ENCODE data around the gene SUSD3.

Gene SUSD3

GRCh38 chr9:93077811-93078210, 19.3 kb downstream of the SUSD3 start:
- no peak for ATAC-seq

DNA sequence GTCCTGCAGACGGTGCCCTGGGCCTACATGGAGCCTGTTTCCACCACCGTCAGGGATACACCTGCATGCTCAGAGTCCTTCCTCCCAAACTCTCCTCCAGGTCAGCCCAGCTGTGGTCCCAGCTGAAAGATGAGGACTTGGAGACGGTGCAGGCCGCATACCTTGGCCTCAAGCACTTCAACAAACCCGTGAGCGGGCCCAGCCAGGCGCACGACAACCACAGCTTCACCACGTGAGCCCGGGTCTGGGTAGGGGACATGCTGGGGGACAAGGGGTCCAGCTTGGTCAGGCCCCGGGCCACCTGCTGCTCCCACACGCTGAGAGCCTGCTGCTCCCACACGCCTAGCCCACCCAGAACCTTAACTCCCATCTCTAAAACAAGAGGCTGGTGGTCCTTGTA, 20.9 kb downstream of the SUSD3 start:
- no peak for ATAC-seq

- ATAC-seq, result no peak
These were observed 21.9 kb downstream of the SUSD3 start for GRCh38 chr9:93080406-93080805.

DNA sequence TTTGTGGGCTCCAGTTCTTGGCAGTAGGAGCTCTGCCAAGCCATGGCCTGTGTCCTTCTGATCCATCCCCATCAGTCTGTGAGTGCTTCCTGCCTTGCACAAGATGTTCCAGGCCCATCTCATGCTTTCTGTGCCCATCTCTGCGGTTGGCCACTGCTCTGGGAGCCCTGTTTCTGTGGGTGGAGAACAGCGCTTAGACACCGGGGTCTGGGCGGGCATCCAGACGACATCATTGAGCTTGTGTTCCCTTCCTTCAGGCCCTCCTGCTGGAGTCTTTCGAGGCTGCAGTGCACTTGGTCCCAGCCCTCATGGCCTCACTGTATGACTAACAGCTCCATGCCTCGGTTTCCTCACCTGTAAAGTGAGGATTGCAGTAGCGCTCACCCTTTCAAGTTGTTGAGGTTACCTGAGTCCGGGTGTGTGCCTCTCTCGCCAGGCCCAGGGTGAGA, 22.6 kb downstream of the SUSD3 start:
- ATAC-seq, result no peak

GRCh38 chr9:93081931-93082330, 23.4 kb downstream of the SUSD3 start:
- no peak for ATAC-seq

DNA sequence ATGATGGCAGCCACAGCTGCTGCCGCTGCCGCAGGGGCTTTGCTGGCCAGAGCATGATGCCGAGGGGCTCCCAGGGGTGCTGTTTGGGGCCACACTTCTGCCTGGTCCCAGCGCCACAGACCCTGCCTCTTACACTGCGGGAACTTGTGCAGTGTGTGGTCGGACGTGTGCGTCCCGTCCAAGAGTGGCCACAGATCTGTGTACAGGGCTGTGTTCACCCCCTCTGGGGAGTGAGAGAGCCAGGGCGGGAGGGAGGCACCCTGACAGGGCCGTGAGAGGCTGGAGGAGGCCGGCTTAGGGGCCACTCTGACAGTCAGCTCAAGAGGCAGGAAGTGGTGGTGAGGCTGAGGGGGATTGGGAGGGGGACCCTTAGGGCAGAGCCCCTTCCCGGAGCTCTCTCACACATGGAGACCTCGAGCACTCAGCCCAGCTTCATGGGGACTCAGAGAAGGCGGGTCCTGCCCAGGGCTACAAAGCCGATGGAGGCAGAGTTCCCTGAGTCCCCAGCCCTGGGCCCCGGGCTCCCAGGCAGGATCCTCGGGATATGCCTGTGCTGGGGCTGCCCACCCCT, 24.4 kb downstream of the SUSD3 start:
- ATAC-seq, result peak; percentile 27 to 37

DNA sequence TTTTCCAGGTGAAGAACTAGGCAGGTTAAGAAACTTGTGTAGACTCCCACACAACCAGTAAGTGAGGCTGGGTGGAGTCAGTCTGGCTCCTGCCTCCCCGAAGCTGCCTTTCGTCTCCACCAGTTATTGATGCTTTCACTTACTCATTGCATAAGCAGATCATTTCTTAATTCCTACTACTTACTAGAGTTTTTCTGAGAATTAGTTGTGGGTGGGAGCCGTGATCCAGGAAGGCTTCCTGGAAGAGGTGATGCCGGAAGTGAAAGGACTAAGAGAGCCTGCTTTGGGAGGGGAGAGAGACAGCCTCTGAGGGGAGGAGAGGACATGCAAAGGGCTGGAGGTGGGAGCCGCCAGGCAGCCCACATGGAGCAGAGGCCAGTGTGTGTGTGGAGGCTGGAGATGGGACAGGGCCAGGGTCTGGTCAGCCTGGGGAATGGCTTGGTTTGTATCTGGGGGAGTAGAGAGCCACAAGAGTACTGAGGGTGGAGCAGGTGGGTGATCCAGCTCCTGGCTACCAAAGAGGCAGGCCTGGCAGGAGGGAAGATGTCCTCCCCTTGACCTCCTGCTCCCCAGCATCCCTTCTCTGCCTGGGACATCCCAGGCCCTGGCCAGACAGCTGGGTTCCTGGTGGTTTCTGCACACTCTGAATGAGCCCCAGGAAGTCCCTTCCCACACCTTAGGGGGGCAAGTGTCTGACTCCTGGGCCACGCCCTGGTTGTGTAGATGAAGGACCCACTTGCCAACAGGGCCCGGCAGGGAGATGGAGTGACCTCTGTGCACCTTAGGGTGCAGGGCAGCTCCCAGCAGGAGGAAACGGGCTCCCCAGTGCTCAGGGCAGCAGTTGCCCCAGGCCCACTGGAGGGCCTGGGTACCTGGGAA, 25.3 kb downstream of the SUSD3 start:
- peak; percentile 88 to 90 for ATAC-seq

DNA sequence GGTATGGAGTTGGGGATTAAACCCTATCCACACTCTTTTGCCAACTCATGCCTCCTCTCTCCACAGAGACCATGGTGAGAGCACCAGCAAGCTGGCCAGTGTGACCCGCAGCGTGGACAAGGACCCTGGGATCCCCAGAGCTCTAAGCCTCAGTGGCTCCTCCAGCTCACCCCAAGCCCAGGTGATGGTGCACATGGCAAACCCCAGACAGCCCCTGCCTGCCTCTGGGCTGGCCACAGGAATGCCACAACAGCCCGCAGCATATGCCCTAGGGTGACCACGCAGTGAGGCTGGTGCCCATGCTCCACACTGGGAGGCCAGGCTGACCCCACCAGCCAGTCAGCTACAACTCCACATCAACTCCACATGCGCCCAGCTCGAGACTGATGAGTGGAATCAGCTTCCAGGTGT, 26.0 kb downstream of the SUSD3 start:
- no peak for ATAC-seq

DNA sequence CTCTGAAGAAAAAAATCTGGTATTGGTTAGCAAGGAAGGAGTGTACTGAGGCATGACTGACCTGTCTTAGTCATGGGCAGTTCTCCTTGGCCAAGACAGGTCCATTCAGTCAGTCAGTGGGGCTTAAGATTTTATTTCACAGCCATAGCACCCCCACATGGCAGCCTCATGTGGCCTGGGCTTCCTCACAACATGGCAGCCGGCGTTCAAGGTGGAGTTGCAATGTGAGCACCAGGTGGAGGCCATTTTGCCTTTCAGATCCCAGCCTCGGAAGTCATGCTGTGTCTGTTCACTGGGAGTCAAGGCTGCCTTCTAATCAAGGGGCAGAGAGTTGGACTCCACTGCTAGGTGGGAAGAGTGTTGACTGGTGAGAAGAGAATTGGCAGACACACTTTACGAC, 27.2 kb downstream of the SUSD3 start:
- ATAC-seq, result no peak

GRCh38 chr9:93086447-93087224, 28.1 kb downstream of the SUSD3 start:
- no peak for ATAC-seq

DNA sequence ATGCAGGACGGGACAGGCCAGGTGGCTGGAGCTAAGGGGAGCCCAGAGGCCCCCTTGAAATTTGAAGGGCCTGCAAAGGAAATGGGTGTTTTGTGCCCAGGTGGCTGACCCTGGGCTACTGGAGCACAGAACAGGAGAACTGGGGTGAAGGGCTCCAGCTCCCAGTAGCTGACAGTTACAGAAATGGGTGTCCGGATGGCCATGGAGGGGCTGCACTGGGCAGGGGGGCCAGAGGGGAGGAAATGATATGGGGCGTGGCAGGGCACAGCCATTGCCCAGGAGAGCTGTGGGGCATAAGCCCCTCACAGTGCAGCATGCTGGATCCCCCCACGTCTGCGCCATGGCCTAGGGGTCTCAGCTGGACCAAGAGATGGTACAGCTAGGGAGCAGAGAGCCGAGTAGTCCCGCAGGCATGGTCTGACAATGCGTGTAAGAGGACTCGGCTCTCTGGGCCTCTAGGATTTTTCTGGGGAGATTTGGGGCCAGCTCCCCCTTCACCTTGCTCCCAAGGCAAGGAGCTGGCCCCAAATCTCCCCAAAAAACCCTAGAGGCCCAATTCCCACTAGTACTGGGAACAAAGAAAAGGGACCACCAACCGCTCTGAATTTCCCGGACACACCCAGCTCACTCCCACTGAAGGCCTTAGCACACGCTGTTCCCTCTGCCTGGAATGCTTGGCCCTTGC, 29.6 kb downstream of the SUSD3 start:
- no peak for ATAC-seq

DNA sequence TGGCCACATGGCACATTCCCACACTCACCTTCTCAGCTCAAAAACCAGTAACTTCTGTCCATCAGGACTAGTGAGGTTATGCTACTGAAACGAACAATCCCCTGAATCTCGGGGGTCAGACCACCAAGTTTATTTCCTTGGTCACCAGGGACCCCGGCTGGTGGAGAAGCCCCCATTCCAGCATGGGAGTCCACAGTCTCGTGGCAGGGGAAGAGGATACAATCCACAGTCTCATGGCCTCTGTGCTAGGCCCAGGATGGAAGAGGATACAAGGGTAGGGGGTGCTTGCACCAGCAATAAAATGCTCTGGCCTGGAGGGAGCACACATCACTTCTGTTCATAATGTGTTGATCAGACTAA, 30.1 kb downstream of the SUSD3 start:
- ATAC-seq, result no peak

DNA sequence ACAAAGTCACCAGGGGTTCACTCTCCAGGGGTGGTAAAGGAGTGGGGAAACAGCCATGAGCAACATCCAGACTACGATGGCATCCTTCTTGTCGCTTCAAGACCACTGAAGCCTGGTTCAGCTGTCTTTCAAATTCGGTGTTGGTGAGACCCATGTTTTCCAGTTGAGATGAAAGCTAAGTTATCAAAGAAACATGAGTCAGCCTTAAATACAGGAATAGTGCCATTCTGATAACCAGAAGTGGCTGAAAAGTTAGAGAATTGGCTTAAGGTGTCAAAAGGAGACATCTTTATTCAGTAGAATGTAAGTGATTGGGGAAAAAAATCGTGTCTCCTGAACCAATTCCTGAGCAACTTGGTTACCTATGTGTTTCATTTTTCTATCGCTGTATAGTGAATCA, 30.5 kb downstream of the SUSD3 start:
- ATAC-seq, result no peak

DNA sequence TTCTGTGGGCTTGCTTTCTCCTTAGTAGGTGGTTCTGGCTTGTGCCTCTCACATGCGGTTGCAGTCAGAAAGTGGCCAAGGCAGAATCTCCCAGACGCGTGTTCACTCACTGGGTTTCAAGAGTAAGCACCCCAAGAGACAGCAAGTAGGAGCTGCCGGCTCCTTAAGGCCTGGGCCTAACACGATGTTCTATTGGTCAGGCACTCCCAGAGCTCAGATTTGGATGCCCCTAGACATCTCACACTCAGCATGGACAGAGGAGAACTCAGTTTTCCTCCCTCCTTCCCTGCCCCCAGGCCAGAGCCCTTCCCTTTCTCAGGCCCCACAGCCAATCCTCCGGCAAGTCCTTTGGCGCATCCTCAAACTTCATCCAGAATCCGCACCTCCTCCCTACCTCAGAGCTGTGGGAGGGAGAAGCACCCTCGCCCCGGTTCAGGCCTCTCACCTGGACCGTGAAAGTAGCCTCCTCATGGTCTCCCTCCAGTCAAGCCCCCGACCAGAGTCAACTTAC, 31.0 kb downstream of the SUSD3 start:
- no peak for ATAC-seq

DNA sequence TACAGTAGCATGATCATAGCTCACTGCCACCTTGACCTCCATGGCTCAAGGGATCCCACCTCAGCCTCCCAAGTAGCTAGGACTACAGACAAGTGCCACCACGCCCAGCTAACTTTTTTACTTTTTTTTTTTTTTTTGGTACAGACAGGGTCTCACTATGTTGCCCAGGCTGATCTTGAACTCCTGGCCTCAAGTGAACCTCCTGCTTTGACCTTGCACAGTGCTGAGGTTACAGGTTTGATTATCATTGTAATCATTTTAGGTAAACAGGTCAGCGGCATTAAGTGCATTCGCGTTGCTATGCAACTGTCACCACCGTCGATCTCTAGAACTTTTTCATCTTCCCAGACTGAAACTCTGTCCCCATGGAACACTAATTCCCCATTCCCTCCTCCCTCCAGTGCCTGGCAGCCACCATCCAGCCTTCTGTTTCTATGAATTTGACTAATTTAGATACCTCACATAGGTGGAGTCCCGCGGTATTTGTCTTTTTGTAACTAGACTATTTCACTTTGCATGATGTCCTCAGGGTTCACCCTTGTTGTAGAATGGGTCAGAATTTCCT, 31.7 kb downstream of the SUSD3 start:
- ATAC-seq, result no peak

- no peak for ATAC-seq
These were observed 32.6 kb downstream of the SUSD3 start for GRCh38 chr9:93091056-93091452.

- peak; percentile 27 to 45 for ATAC-seq
These were observed 33.1 kb downstream of the SUSD3 start for GRCh38 chr9:93091453-93092081.

DNA sequence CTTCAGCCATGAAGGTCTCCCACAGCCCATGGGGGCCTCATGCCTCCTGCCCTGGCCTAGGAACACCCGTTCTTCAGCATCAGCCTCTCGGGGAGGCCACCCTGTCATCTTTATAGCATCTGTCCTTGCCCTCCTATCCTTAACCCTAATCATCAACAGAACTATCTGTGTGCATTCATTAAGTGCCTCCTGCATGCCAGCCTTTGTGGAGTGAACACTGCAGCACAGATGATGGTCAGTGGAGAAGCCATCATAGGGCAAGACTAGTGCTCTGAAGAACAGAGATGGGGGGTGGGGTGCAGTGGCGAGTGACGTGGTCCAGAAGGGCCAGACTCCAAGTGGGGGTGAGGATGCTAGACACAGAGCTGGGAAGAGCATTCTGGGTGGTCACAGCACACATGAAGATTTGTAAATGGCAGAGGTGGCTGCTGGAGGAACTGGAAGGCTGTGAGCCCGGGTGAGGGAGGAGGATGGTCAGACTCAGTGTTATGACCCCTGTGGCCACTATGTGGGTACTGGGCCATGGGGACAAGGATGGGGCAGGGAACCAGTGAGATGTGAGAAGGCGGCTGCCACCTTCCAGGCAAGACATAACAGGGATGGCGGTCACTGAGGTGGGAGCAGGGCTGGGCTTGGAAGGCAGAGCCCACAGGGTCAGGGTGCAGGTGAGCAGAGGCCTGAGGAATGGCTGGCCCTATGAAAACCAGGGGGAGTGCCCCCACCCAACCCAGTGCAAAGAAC, 33.9 kb downstream of the SUSD3 start:
- no peak for ATAC-seq

DNA sequence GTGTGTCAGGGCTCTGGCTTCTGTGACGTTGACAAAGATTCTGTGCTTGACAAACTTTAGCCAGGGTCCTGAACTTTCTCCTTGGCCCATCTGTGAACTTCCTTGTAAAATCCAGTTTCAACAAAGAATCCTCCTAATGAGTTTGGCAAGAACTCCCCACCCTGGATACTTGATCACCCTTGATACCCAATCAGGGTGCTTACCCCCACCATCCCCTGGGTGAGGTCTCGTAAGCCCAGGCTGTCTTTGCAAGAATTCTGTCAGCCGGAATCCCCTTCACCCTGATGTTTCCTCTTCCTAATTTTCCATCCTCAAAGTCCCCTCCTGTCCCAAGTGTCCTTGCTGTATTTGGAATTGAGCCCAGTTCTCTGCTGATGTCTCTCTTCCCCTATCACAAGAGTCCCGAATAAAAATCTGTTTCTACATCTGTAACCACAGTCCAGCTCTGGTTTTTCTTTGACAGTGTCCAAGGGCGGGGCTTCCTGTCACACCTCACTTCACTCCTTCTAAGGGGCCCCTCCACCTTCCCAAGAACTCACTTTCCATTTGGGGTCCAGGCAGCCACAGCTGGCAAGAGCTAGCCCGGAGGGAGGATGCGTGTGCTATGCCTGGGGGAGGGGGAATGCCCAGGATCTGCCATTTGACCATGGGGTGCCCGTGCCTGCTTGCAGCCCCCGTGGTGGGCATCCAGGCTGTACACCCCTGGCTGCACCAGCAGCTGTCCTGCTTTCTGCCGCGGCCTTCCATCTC, 34.8 kb downstream of the SUSD3 start:
- no peak for ATAC-seq

DNA sequence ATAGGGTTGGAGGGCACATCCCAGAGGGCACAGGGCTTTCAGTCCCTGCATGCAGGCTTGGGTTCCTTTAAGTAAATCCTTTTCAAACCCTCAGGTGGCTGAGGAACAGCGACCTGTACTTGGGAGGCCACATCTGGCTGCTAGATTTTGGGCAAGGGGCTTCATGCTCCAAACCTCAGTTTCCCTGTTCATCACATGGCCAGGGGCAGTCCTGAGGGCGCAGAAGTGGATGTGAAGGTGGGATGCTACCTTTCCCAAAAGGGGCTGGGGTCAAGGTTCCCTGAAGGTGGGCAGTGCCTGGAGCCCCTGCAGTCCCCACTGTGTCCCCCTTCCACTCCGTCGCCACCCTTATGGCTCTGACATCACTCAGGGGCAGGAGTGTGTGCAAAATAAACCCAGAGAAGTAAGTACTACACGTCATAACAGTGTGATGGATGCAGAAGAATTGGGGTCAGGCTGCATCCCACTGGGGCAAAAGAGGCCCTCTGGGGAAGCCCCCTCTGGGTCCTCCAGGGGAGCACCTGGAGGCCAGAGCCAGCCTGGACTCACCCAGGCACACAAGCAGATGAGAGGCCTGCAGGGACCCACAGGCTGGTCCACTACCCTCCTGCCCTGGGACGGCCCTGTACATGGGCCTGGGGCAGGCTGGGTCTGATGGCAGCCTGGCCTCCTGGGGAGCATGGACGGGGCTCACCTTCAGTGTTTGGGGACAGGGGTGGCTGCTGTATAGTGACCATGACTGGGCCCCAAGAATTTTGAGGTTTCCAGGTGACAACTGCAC, 35.6 kb downstream of the SUSD3 start:
- no peak for ATAC-seq
